GM23338 (cell line): ENCODE data around the gene LSP1. TPM values are rescaled to one million over a fixed set of nuclear protein-coding genes. Genes with fewer than 3 reads are reported as not detected.

Experiments
- ATAC-seq: fragments of 200-7000 bp; cut with Tn5 transposase; 3 replicates; pipeline ENCODE4 v1.9.1; 2020
- DNase-seq: peaks from one replicate; pipeline ENCODE4 v3.0.0-alpha.2; 2015; ENCODE audit warnings: low spot score
- H2AFZ ChIP-seq: fragments of 200-600 bp; sonication (generic); 2 replicates; pipeline ENCODE4 v1.8.0; 2016; ENCODE audit warnings: antibody characterized with exemption, mild to moderate bottlenecking, moderate library complexity
- H3F3A ChIP-seq: fragments of 200-600 bp; sonication (generic); replicated peaks from 2 replicates; pipeline ENCODE4 v1.8.0; 2017; ENCODE audit warnings: antibody characterized with exemption, mixed run types, low read depth
- H3K27ac ChIP-seq: fragments of 200-600 bp; sonication (generic); 2 replicates; pipeline ENCODE4 v1.6.1; 2016; ENCODE audit warnings: low read depth
- H3K27me3 ChIP-seq: fragments of 200-600 bp; sonication (generic); 2 replicates; pipeline ENCODE4 v1.8.0; 2016; ENCODE audit warnings: mild to moderate bottlenecking, mixed run types, moderate library complexity; ENCODE audit not compliant: insufficient read depth
- H3K36me3 ChIP-seq: fragments of 200-600 bp; sonication (generic); 2 replicates; pipeline ENCODE4 v1.8.0; 2016; ENCODE audit warnings: mild to moderate bottlenecking; ENCODE audit not compliant: insufficient read depth
- H3K4me1 ChIP-seq: fragments of 200-600 bp; sonication (generic); 2 replicates; pipeline ENCODE4 v1.8.0; 2016; ENCODE audit warnings: mild to moderate bottlenecking, moderate library complexity; ENCODE audit not compliant: insufficient read depth
- H3K4me2 ChIP-seq: fragments of 200-600 bp; sonication (generic); 2 replicates; pipeline ENCODE4 v1.7.1; 2017; ENCODE audit warnings: mixed run types
- H3K4me3 ChIP-seq: fragments of 200-600 bp; sonication (generic); 2 replicates; pipeline ENCODE4 v1.6.1; 2016; ENCODE audit warnings: mixed run types
- H3K79me2 ChIP-seq: fragments of 200-600 bp; sonication (generic); replicated peaks from 2 replicates; pipeline ENCODE4 v1.8.0; 2017; ENCODE audit warnings: mild to moderate bottlenecking; ENCODE audit not compliant: insufficient read depth
- H3K9me2 ChIP-seq: fragments of 200-600 bp; sonication (generic); 2 replicates; pipeline ENCODE4 v1.8.0; 2017; ENCODE audit not compliant: insufficient read depth
- H4K20me1 ChIP-seq: fragments of 200-600 bp; sonication (generic); replicated peaks from 2 replicates; pipeline ENCODE4 v1.8.0; 2017; ENCODE audit warnings: mild to moderate bottlenecking; ENCODE audit not compliant: insufficient read depth
- H3K27ac Mint-ChIP-seq: 2 replicates; pipeline ENCODE4 v1.8.0; 2020; ENCODE audit warnings: inconsistent platforms, mild to moderate bottlenecking, moderate library complexity, mixed read lengths
- H3K27me3 Mint-ChIP-seq: 3 replicates; pipeline ENCODE4 v1.8.0; 2022; ENCODE audit warnings: low read depth, mild to moderate bottlenecking, moderate library complexity, mixed read lengths, inconsistent platforms; ENCODE audit not compliant: insufficient read depth, poor library complexity
- H3K36me3 Mint-ChIP-seq: 3 replicates; pipeline ENCODE4 v1.8.0; 2021; ENCODE audit warnings: low read depth, mild to moderate bottlenecking, inconsistent platforms, moderate library complexity, mixed read lengths
- H3K4me1 Mint-ChIP-seq: 3 replicates; pipeline ENCODE4 v1.8.0; 2020; ENCODE audit warnings: mild to moderate bottlenecking, inconsistent platforms, mixed read lengths
- H3K4me3 Mint-ChIP-seq: 3 replicates; pipeline ENCODE4 v1.8.0; 2021; ENCODE audit warnings: moderate library complexity, mild to moderate bottlenecking, inconsistent platforms, mixed read lengths
- H3K9me3 Mint-ChIP-seq: 3 replicates; pipeline ENCODE4 v1.8.0; 2020; ENCODE audit warnings: moderate library complexity, mild to moderate bottlenecking, inconsistent platforms, mixed read lengths
- CREB1 ChIP-seq: fragments of 250-450 bp; sonication (Bioruptor Pico); IDR thresholded peaks from 2 replicates; pipeline ENCODE4 v1.5.0; 2020; ENCODE audit warnings: low read depth, mild to moderate bottlenecking, moderate library complexity
- CTCF ChIP-seq, 2 experiments: fragments of 200-600 bp in 1 of 2; sonication (generic) in 1 of 2; conservative IDR thresholded peaks; 2 replicates each; pipeline versions ENCODE4 v1.5.1 to v1.6.1; 2016 to 2017; ENCODE audit warnings: antibody characterized with exemption in 2 of 2, low read depth in 2 of 2, mild to moderate bottlenecking in 2 of 2, moderate library complexity in 1 of 2
- EZH2 ChIP-seq: fragments of 200-600 bp; sonication (generic); IDR thresholded peaks from one replicate; pipeline ENCODE4 v1.8.0; 2017; ENCODE audit warnings: antibody characterized with exemption, mild to moderate bottlenecking, low read depth; ENCODE audit not compliant: unreplicated experiment
- EZH2phosphoT487 ChIP-seq: fragments of 200-600 bp; sonication (generic); IDR thresholded peaks from one replicate; pipeline ENCODE4 v1.8.1; 2018; ENCODE audit warnings: antibody characterized with exemption; ENCODE audit not compliant: unreplicated experiment
- JUNB ChIP-seq: IDR thresholded peaks from one replicate; pipeline ENCODE4 v1.6.1; 2016; ENCODE audit warnings: antibody characterized with exemption; ENCODE audit not compliant: unreplicated experiment
- NANOG ChIP-seq: IDR thresholded peaks from 2 replicates; pipeline ENCODE4 v1.6.1; 2016; ENCODE audit warnings: antibody characterized with exemption, borderline replicate concordance
- REST ChIP-seq: IDR thresholded peaks from one replicate; pipeline ENCODE4 v1.6.1; 2018; ENCODE audit warnings: antibody characterized with exemption; ENCODE audit not compliant: unreplicated experiment
- STAT1 ChIP-seq: IDR thresholded peaks from one replicate; pipeline ENCODE4 v1.6.1; 2016; ENCODE audit warnings: antibody characterized with exemption; ENCODE audit not compliant: unreplicated experiment
- ZNF114 ChIP-seq: fragments of 250-450 bp; sonication (Bioruptor Pico); IDR thresholded peaks from 2 replicates; pipeline ENCODE4 v1.5.0; 2020; ENCODE audit warnings: mild to moderate bottlenecking, moderate library complexity
- ZNF331 ChIP-seq: fragments of 250-450 bp; sonication (Bioruptor Pico); IDR thresholded peaks from 2 replicates; pipeline ENCODE4 v1.5.0; 2020; ENCODE audit warnings: low read depth, mild to moderate bottlenecking, moderate library complexity
- ZNF462 ChIP-seq: fragments of 250-450 bp; sonication (Bioruptor Pico); IDR thresholded peaks from 2 replicates; pipeline ENCODE4 v1.5.0; 2020; ENCODE audit warnings: mild to moderate bottlenecking, moderate library complexity
- polyA plus RNA-seq: library from polyadenylated mRNA; unstranded; fragments of >200 nt; fragmentation: Nextera tagmentation; extraction: Ambion mirVana; gene quantifications from 2 replicates; pipeline ENCODE4 v1.2.1, GENCODE V29; 2016
- total RNA-seq: library from RNA; depleted of rRNA; stranded (reverse); fragments of >200 nt; shearing (Covaris generic); gene quantifications from 2 replicates; pipeline ENCODE4 v1.2.3, GENCODE V29; 2014

The LSP1 gene
- total and polyA plus RNA-seq, 2 experiments from 2014 or later, result 0.84 TPM; not detected in 1

- Mint-ChIP-seq H3K4me3 (no peak overlapping the region), H3K9me3 (no peaks in the 10 kb centered on the region), H3K4me1 (no peaks in the 10 kb centered on the region), H3K36me3 (no peaks in the 10 kb centered on the region), H3K27ac (no peak overlapping the region), H3K27me3 (peaks cover 7% of the 10 kb centered on the region)
- Histone ChIP-seq H3K4me3 (no peak overlapping the region), H2AFZ (no peak overlapping the region), H3K27ac (no peak overlapping the region), H3K27me3 (no peaks in the 10 kb centered on the region), H3K4me2 (no peak overlapping the region), H3K9me2 (no peaks in the 10 kb centered on the region), H3K79me2 (no peaks in the 10 kb centered on the region), H3K36me3 (no peaks in the 10 kb centered on the region), H4K20me1 (no peaks in the 10 kb centered on the region), H3F3A (no peaks in the 10 kb centered on the region), H3K4me1 (no peaks in the 10 kb centered on the region)
- DNase-seq (no peak), ATAC-seq (no peak)
- TF ChIP-seq EZH2phosphoT487 (no peak), CREB1 (CRISPR knock-in tag) (no peak), NANOG (no peak), REST (no peak), STAT1 (no peak), ZNF331 (no peak), EZH2 (no peak), CTCF (conservative IDR thresholded peaks at IDR 0.05; ENCODE audit: low read depth in 2 of 2) (no peak), JUNB (no peak), ZNF462 (CRISPR knock-in tag) (no peak), ZNF114 (CRISPR knock-in tag) (no peak)
These were observed 36.5 kb downstream of the LSP1 start for GRCh38 chr11:1889224-1889930.
